ENCODE data around the gene ATF7. TPM values are rescaled to one million over a fixed set of nuclear protein-coding genes. Genes with fewer than 3 reads are reported as not detected.
"Not testable (repeated sequence)": the region's sequence is repeated elsewhere in the genome, so short reads cannot be mapped to it uniquely, and the experiment has no call there.

ATF7 gene
- total and polyA plus RNA-seq, 2 experiments from 2014 or later: 9.1 to 13.8 TPM

- no peak for TF ChIP-seq CTCF (IDR thresholded peaks at IDR 0.05; ENCODE audit: low read depth, low read length)
- Histone ChIP-seq H3K4me1 (ENCODE audit: low read depth) (peaks cover 10% of the 10 kb centered on the region), H3K27ac (no peak overlapping the region), H3K9me3 (ENCODE audit: low read depth) (no peaks in the 10 kb centered on the region), H3K36me3 (no peaks in the 10 kb centered on the region), H3K27me3 (no peaks in the 10 kb centered on the region), H3K4me3 (no peak overlapping the region)
- no peak for DNase-seq (ENCODE audit: low read depth in 1 of 2, low spot score in 1 of 2)
Observed at GRCh38 chr12:53603196-53603595, 23.0 kb downstream of the ATF7 start.

- Histone ChIP-seq H3K27me3 (no peaks in the 10 kb centered on the region), H3K36me3 (no peaks in the 10 kb centered on the region), H3K27ac (no peak overlapping the region), H3K9me3 (ENCODE audit: low read depth) (no peaks in the 10 kb centered on the region), H3K4me3 (no peak overlapping the region), H3K4me1 (ENCODE audit: low read depth) (peaks cover 11% of the 10 kb centered on the region)
- no peak for DNase-seq (ENCODE audit: low read depth in 1 of 2, low spot score in 1 of 2)
- no peak for TF ChIP-seq CTCF (IDR thresholded peaks at IDR 0.05; ENCODE audit: low read depth, low read length)
Observed at GRCh38 chr12:53602176-53602864, 23.9 kb downstream of the ATF7 start.

GRCh38 chr12:53601296-53601847, 24.8 kb downstream of the ATF7 start:
- Histone ChIP-seq H3K4me3 (no peak overlapping the region), H3K36me3 (no peaks in the 10 kb centered on the region), H3K27ac (no peak overlapping the region), H3K4me1 (ENCODE audit: low read depth) (peaks cover 21% of the 10 kb centered on the region), H3K9me3 (ENCODE audit: low read depth) (no peaks in the 10 kb centered on the region), H3K27me3 (no peaks in the 10 kb centered on the region)
- no peak for TF ChIP-seq CTCF (IDR thresholded peaks at IDR 0.05; ENCODE audit: low read depth, low read length)
- DNase-seq (ENCODE audit: low read depth in 1 of 2, low spot score in 1 of 2): no peak

- no peaks in the 10 kb centered on the region for H3K27me3 ChIP-seq
- no peak for TF ChIP-seq CTCF (IDR thresholded peaks at IDR 0.05; ENCODE audit: low read depth, low read length)
- DNase-seq (ENCODE audit: low read depth in 1 of 2, low spot score in 1 of 2): no peak
- H3K9me3 ChIP-seq (ENCODE audit: low read depth): no peaks in the 10 kb centered on the region
- no peak overlapping the region for H3K27ac ChIP-seq
- no peaks in the 10 kb centered on the region for H3K36me3 ChIP-seq
- H3K4me1 ChIP-seq (ENCODE audit: low read depth): peaks cover 22% of the 10 kb centered on the region
- no peak overlapping the region for H3K4me3 ChIP-seq
Observed at GRCh38 chr12:53600490-53601295, 25.5 kb downstream of the ATF7 start.

- no peak for DNase-seq (ENCODE audit: low read depth in 1 of 2, low spot score in 1 of 2)
- Histone ChIP-seq H3K4me3 (no peak overlapping the region), H3K36me3 (no peaks in the 10 kb centered on the region), H3K27me3 (no peaks in the 10 kb centered on the region), H3K9me3 (ENCODE audit: low read depth) (no peaks in the 10 kb centered on the region), H3K4me1 (ENCODE audit: low read depth) (peaks cover 22% of the 10 kb centered on the region), H3K27ac (no peak overlapping the region)
- TF ChIP-seq CTCF (IDR thresholded peaks at IDR 0.05; ENCODE audit: low read depth, low read length): peak; percentile 9
Observed at GRCh38 chr12:53599579-53599978, 26.6 kb downstream of the ATF7 start.

GRCh38 chr12:53598971-53599370, 27.2 kb downstream of the ATF7 start:
- H3K27me3 ChIP-seq; H3K4me3 ChIP-seq; H3K9me3 ChIP-seq (ENCODE audit: low read depth); H3K36me3 ChIP-seq; DNase-seq (ENCODE audit: low read depth in 1 of 2, low spot score in 1 of 2); H3K27ac ChIP-seq: not testable (repeated sequence)
- H3K4me1 ChIP-seq (ENCODE audit: low read depth): peaks cover 22% of the 10 kb centered on the region
